ENCODE data around the gene ZP3. TPM values are rescaled to one million over a fixed set of nuclear protein-coding genes. Genes with fewer than 3 reads are reported as not detected.

ZP3 gene
- total and polyA plus RNA-seq, 10 of the 15 experiments (the other 5 are each of a cell fraction or from before 2014, with no cell fraction given), result 0.39 to 5.1 (median 2.5) TPM

- intact Hi-C loops (cut with micrococcal nuclease; ENCODE audit: unreplicated experiment) (no loop called here), in situ Hi-C loops (cut with MboI) (no loop called here)
- FAIRE-seq (no peak), ATAC-seq (no peak), DNase-seq (ENCODE audit: low read depth, low spot score) (no peak)
- Histone ChIP-seq H3K27me3 (replicated peaks in 1 of 2; ENCODE audit: control insufficient read depth in 2 of 2, insufficient read depth in 2 of 2, low read length in 1 of 2) (no peaks in the 10 kb centered on the region), H3K27ac (ENCODE audit: control insufficient read depth, insufficient read depth) (no peak overlapping the region), H3K4me2 (ENCODE audit: control insufficient read depth, insufficient read depth) (no peak overlapping the region), H3K36me3 (ENCODE audit: control insufficient read depth in 2 of 2, insufficient read depth in 2 of 2, low read length in 1 of 2) (no peaks in the 10 kb centered on the region), H3K9me3 (replicated peaks; ENCODE audit: control insufficient read depth, insufficient read depth, low read length) (no peaks in the 10 kb centered on the region), H4K20me1 (ENCODE audit: control insufficient read depth, insufficient read depth) (no peaks in the 10 kb centered on the region), H3K4me1 (ENCODE audit: control insufficient read depth, insufficient read depth, low read length) (peaks cover 13% of the 10 kb centered on the region), H2AFZ (ENCODE audit: control insufficient read depth, low read depth, low read length) (no peak overlapping the region), H3K4me3 (no peak overlapping the region), H3K9ac (ENCODE audit: control insufficient read depth, insufficient read depth, low read length) (no peak overlapping the region), H3K79me2 (ENCODE audit: control insufficient read depth, insufficient read depth, low read length) (no peaks in the 10 kb centered on the region)
- RAD21 ChIA-PET (ENCODE audit: unreplicated experiment), result no interaction called here
- no peak for TF ChIP-seq MEF2B (IDR thresholded peaks at IDR 0.05; ENCODE audit: partially characterized antibody, poor library complexity, severe bottlenecking)
- no peak for TF ChIP-seq ZNF384 (IDR thresholded peaks at IDR 0.05; ENCODE audit: borderline replicate concordance, low read depth, low read length)
- TF ChIP-seq, protein P1, sequence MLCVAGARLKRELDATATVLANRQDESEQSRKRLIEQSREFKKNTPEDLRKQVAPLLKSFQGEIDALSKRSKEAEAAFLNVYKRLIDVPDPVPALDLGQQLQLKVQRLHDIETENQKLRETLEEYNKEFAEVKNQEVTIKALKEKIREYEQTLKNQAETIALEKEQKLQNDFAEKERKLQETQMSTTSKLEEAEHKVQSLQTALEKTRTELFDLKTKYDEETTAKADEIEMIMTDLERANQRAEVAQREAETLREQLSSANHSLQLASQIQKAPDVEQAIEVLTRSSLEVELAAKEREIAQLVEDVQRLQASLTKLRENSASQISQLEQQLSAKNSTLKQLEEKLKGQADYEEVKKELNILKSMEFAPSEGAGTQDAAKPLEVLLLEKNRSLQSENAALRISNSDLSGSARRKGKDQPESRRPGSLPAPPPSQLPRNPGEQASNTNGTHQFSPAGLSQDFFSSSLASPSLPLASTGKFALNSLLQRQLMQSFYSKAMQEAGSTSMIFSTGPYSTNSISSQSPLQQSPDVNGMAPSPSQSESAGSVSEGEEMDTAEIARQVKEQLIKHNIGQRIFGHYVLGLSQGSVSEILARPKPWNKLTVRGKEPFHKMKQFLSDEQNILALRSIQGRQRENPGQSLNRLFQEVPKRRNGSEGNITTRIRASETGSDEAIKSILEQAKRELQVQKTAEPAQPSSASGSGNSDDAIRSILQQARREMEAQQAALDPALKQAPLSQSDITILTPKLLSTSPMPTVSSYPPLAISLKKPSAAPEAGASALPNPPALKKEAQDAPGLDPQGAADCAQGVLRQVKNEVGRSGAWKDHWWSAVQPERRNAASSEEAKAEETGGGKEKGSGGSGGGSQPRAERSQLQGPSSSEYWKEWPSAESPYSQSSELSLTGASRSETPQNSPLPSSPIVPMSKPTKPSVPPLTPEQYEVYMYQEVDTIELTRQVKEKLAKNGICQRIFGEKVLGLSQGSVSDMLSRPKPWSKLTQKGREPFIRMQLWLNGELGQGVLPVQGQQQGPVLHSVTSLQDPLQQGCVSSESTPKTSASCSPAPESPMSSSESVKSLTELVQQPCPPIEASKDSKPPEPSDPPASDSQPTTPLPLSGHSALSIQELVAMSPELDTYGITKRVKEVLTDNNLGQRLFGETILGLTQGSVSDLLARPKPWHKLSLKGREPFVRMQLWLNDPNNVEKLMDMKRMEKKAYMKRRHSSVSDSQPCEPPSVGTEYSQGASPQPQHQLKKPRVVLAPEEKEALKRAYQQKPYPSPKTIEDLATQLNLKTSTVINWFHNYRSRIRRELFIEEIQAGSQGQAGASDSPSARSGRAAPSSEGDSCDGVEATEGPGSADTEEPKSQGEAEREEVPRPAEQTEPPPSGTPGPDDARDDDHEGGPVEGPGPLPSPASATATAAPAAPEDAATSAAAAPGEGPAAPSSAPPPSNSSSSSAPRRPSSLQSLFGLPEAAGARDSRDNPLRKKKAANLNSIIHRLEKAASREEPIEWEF (IDR thresholded peaks at IDR 0.05; ENCODE audit: insufficient replicate concordance, low read depth, low read length), result no peak
- TF ChIP-seq NFYB (IDR thresholded peaks at IDR 0.05; ENCODE audit: insufficient read depth, low read depth, low read length), result no peak
- TF ChIP-seq HDGF (IDR thresholded peaks at IDR 0.05), result no peak
- TF ChIP-seq POU2F2 (IDR thresholded peaks at IDR 0.05; ENCODE audit: borderline replicate concordance, low read depth, low read length), result no peak
- TF ChIP-seq CBX5 (IDR thresholded peaks at IDR 0.05; ENCODE audit: low read depth), result no peak
- POLR2A ChIA-PET, result no interaction called here
- CTCF ChIA-PET, result no interaction called here
- BruUV-seq (replicated peaks), result no TSS peak
- 49% methylated on average over 4 of the region's 4 CpGs for WGBS (ENCODE audit: insufficient coverage, insufficient replicate concordance, low lambda C conversion rate, missing lambda C conversion rate)
- SMC1A ChIA-PET (ENCODE audit: uncharacterized antibody, unreplicated experiment), result no interaction called here
Measured at GRCh38 chr7:76426246-76426645, 1.5 kb downstream of the ZP3 start.

Measured in GM12878 (cell line).